Subcutaneous abdominal adipose tissue (tissue), 5 donors: ENCODE results near the gene G6PC1.
"Not testable (repeated sequence)": the region's sequence is repeated elsewhere in the genome, so short reads cannot be mapped to it uniquely, and the experiment has no call there.

Source experiments
- H3K27ac ChIP-seq: one replicate; pipeline ENCODE4 v1.7.0; 2013; ENCODE audit warnings: low read depth, mild to moderate bottlenecking, inconsistent platforms, low read length, moderate library complexity
- H3K27me3 ChIP-seq, 5 donors: one replicate each; pipeline ENCODE4 v1.7.0; 2013; ENCODE audit warnings: low read length in 5 of 5, inconsistent platforms in 1 of 5; ENCODE audit not compliant: control insufficient read depth in 5 of 5, insufficient read depth in 4 of 5
- H3K36me3 ChIP-seq, 5 donors: one replicate each; pipeline ENCODE4 v1.7.0; 2013; ENCODE audit warnings: low read length in 5 of 5; ENCODE audit not compliant: control insufficient read depth in 5 of 5, insufficient read depth in 5 of 5
- H3K4me1 ChIP-seq, 5 donors: one replicate each; pipeline ENCODE4 v1.7.0; 2013; ENCODE audit warnings: low read length in 5 of 5, mild to moderate bottlenecking in 3 of 5, moderate library complexity in 1 of 5; ENCODE audit not compliant: control insufficient read depth in 5 of 5, insufficient read depth in 5 of 5
- H3K4me3 ChIP-seq, 5 donors: one replicate each; pipeline ENCODE4 v1.7.0; 2013; ENCODE audit warnings: low read length in 5 of 5, low read depth in 1 of 5
- H3K9ac ChIP-seq, 5 donors: one replicate each; pipeline ENCODE4 v1.7.0; 2013; ENCODE audit warnings: low read length in 5 of 5, mild to moderate bottlenecking in 4 of 5, moderate library complexity in 3 of 5
- H3K9me3 ChIP-seq, 5 donors: one replicate each; pipeline ENCODE4 v1.7.0; 2013; ENCODE audit warnings: low read length in 5 of 5; ENCODE audit not compliant: control insufficient read depth in 5 of 5
- donor health status: healthy.
- donor health status: healthy.
- donor health status: healthy.
- donor health status: healthy.
- donor health status: healthy.

G6PC1 gene

GRCh38 chr17:42899981-42900380 lies 618 bp upstream of the G6PC1 start:
- H3K9me3 ChIP-seq, H3K27ac ChIP-seq, H3K27me3 ChIP-seq, H3K36me3 ChIP-seq, H3K4me3 ChIP-seq, H3K9ac ChIP-seq: not testable (repeated sequence)
- H3K4me1 ChIP-seq: peaks cover 0 to 17% (median 15%) of the 10 kb centered on the region in 5 donors

GRCh38 chr17:42901535-42902229 lies 1.1 kb downstream of the G6PC1 start:
- Histone ChIP-seq H3K9ac (no peak overlapping the region), H3K27ac (no peak overlapping the region), H3K27me3 (no peaks in the 10 kb centered on the region), H3K9me3 (no peaks in the 10 kb centered on the region), H3K4me3 (no peak overlapping the region), H3K36me3 (no peaks in the 10 kb centered on the region), H3K4me1 (peaks cover 0 to 10% (median 8%) of the 10 kb centered on the region in 5 donors)

DNA sequence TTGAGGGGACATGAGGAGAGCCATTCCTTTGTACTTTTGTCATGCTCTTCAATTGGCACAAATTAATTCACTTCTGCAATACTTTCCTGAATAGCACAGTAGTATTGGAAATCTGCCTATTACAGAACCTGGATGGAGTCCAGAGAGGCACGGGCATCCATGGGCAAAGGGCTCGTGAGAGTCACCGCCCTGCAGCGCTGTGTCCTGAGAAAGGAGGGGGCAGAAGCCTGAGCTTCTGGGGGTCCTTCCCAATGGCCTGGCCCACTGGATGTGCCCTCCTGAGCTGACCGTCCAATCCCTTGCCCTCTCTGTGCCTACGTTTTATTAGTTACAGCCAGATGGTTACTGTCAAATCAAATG lies 3.5 kb downstream of the G6PC1 start:
- no peak overlapping the region for H3K4me3 ChIP-seq
- H3K9me3 ChIP-seq: no peaks in the 10 kb centered on the region
- H3K9ac ChIP-seq: no peak overlapping the region
- H3K36me3 ChIP-seq: no peaks in the 10 kb centered on the region
- H3K4me1 ChIP-seq: peaks cover 0 to 10% (median 8%) of the 10 kb centered on the region in 5 donors
- H3K27ac ChIP-seq: no peak overlapping the region
- H3K27me3 ChIP-seq: no peaks in the 10 kb centered on the region

DNA sequence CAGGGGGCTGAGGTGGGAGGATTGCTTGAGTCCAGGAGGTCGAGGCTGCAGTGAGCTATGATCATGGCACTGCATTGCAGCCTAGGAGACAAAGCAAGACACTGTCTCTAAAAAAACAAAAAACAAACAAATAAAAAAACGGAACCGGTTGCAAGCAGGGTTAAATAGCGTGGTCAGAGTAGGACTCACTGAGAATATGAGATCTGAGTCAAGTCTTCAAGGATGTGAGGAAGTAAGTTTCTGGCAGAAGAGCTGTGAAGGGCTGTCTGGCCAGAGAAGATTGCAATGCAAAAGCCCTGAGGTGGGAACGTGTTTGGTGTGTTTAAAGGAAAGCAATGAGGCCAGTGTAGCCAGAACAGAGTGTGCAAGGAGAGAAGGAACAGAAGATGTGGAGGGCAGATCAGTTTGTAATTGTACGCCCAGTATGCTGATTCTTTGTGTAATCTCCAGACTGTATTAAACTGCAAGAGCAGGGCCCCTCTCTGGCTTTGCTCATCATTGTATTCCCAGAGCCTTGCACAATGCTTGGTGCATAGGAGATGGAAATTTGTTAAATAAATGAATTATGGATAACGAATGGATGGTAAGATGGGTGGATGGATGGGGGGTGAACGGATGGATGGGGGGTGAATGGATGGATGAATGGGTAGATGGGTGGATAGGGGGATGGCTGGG lies 6.3 kb downstream of the G6PC1 start:
- Histone ChIP-seq H3K27ac (no peak overlapping the region), H3K4me3 (no peak overlapping the region), H3K9me3 (no peaks in the 10 kb centered on the region), H3K4me1 (peaks cover 0 to 13% (median 8%) of the 10 kb centered on the region in 5 donors), H3K27me3 (no peaks in the 10 kb centered on the region), H3K9ac (no peak overlapping the region), H3K36me3 (no peaks in the 10 kb centered on the region)

GRCh38 chr17:42908872-42909700 lies 8.5 kb downstream of the G6PC1 start:
- H3K9me3 ChIP-seq: no peaks in the 10 kb centered on the region
- H3K27ac ChIP-seq: no peak overlapping the region
- no peak overlapping the region for H3K4me3 ChIP-seq
- no peaks in the 10 kb centered on the region for H3K36me3 ChIP-seq
- peaks cover 2 to 27% (median 14%) of the 10 kb centered on the region in 5 donors for H3K4me1 ChIP-seq
- no peaks in the 10 kb centered on the region for H3K27me3 ChIP-seq
- H3K9ac ChIP-seq: no peak overlapping the region

GRCh38 chr17:42913522-42913921 lies 12.9 kb downstream of the G6PC1 start:
- H3K9ac ChIP-seq: peak overlapping the region in 2 of 5 donors; percentile 41 to 60
- no peaks in the 10 kb centered on the region for H3K36me3 ChIP-seq
- no peak overlapping the region for H3K4me3 ChIP-seq
- peaks cover 0 to 36% (median 15%) of the 10 kb centered on the region in 5 donors for H3K4me1 ChIP-seq
- H3K27ac ChIP-seq: peak overlapping the region; percentile 89
- no peaks in the 10 kb centered on the region for H3K9me3 ChIP-seq
- H3K27me3 ChIP-seq: no peaks in the 10 kb centered on the region

GRCh38 chr17:42913981-42914617 lies 13.5 kb downstream of the G6PC1 start:
- H3K36me3 ChIP-seq: no peaks in the 10 kb centered on the region
- H3K4me1 ChIP-seq: peaks cover 2 to 42% (median 21%) of the 10 kb centered on the region in 5 donors
- no peak overlapping the region for H3K4me3 ChIP-seq
- H3K27ac ChIP-seq: peak overlapping the region; percentile 89
- H3K27me3 ChIP-seq: no peaks in the 10 kb centered on the region
- H3K9me3 ChIP-seq: no peaks in the 10 kb centered on the region
- H3K9ac ChIP-seq: peak overlapping the region in 3 of 5 donors; percentile 32 to 60 (median 41)

- not testable (repeated sequence) for H3K9ac ChIP-seq, H3K9me3 ChIP-seq, H3K27me3 ChIP-seq, H3K4me3 ChIP-seq, H3K27ac ChIP-seq, H3K36me3 ChIP-seq
- peaks cover 2 to 49% (median 32%) of the 10 kb centered on the region in 5 donors for H3K4me1 ChIP-seq
Observed at GRCh38 chr17:42915288-42915687, 14.7 kb downstream of the G6PC1 start.

DNA sequence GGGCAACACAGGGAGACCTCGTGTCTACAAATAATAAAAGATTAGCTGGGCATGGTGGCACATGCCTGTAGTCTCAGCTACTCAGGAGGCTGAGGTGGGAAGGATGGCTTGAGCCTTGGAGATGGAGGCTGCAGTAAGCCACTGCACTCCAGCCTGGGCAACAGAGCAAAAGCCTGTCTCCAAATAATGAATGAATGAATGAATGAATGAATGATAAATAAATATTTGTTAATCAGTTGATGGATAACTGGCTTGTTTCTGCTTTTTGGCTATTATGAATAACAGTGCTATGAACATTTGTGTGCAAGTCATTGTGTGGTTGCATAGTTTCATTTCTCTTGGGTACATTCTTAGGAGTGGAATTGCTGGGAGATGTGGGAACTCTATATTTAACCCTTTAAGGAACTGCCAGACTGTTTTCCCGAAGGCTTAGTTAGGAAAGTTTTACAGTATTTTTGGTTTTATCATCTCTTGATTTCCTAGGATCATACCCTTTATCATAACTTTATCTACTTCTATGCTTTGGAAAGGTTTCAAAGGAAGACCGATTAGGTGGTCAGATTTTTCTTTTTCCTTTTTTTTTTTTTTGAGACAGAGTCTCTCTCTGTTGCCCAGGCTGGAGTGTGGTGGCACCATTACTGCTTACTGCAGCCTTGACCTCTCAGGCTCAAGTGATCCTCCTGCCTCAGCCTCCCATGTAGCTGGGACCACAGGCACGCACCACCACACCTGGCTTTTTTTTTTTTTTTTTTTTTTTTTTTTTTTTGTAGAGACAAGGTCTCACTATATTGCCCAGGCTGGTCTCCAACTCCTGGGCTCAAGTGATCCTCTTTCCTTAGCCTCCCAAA lies 16.0 kb downstream of the G6PC1 start:
- peaks cover 2 to 54% (median 45%) of the 10 kb centered on the region in 5 donors for H3K4me1 ChIP-seq
- not testable (repeated sequence) for H3K4me3 ChIP-seq, H3K9me3 ChIP-seq, H3K9ac ChIP-seq, H3K27me3 ChIP-seq, H3K36me3 ChIP-seq, H3K27ac ChIP-seq
